Dendritic cell treated with granulocyte-macrophage colony-stimulating factor and Interleukin-4, amounts not matched to agents 40 ng/mL and 50 ng/mL, for 4 days (primary cell): ENCODE data around the gene CDK12.
"Not testable (repeated sequence)": the region's sequence is repeated elsewhere in the genome, so short reads cannot be mapped to it uniquely, and the experiment has no call there.

Experiments used
- H3K27ac Mint-ChIP-seq: one replicate; pipeline ENCODE4 v1.8.0; 2022; ENCODE audit warnings: mild to moderate bottlenecking, mixed read lengths
- H3K27me3 Mint-ChIP-seq: one replicate; pipeline ENCODE4 v1.8.0; 2022; ENCODE audit warnings: mild to moderate bottlenecking, mixed read lengths
- H3K36me3 Mint-ChIP-seq: one replicate; pipeline ENCODE4 v1.8.0; 2022; ENCODE audit warnings: low read depth, mixed read lengths
- H3K4me1 Mint-ChIP-seq: one replicate; pipeline ENCODE4 v1.8.0; 2022; ENCODE audit warnings: low read depth, mixed read lengths
- H3K4me3 Mint-ChIP-seq: one replicate; pipeline ENCODE4 v1.8.0; 2022; ENCODE audit warnings: mild to moderate bottlenecking, moderate library complexity, mixed read lengths
- H3K9me3 Mint-ChIP-seq: one replicate; pipeline ENCODE4 v1.8.0; 2022; ENCODE audit warnings: mixed read lengths
- intact Hi-C: fragments of 100-400 bp; cut with micrococcal nuclease; formaldehyde crosslinking; loops from one replicate; pipeline ENCODE4 v1.15.0; 2022

CDK12 gene

DNA sequence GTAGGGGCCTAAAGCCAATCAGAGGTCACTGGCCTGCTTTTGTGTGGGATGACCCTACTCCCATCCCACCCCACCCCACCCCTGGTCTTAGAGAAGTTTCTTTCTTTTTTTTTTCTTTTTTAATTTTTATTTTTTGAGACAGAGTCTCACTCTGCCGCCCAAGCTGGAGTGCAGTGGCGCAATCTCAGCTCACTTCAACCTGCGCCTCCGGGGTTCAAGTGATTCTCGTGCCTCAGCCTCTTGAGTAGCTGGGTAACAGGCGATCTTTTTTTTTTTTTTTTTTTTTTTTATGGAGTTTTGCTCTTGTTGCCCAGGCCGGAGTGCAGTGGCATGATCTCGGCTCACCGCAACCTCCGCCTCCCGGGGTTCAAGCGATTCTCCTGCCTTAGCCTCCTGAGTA is 83.1 kb downstream of the CDK12 start:
- H3K9me3 Mint-ChIP-seq, H3K27ac Mint-ChIP-seq, intact Hi-C loops, H3K27me3 Mint-ChIP-seq, H3K4me3 Mint-ChIP-seq: not testable (repeated sequence)
- peaks cover 56% of the 10 kb centered on the region for H3K36me3 Mint-ChIP-seq
- H3K4me1 Mint-ChIP-seq = peaks cover 17% of the 10 kb centered on the region

DNA sequence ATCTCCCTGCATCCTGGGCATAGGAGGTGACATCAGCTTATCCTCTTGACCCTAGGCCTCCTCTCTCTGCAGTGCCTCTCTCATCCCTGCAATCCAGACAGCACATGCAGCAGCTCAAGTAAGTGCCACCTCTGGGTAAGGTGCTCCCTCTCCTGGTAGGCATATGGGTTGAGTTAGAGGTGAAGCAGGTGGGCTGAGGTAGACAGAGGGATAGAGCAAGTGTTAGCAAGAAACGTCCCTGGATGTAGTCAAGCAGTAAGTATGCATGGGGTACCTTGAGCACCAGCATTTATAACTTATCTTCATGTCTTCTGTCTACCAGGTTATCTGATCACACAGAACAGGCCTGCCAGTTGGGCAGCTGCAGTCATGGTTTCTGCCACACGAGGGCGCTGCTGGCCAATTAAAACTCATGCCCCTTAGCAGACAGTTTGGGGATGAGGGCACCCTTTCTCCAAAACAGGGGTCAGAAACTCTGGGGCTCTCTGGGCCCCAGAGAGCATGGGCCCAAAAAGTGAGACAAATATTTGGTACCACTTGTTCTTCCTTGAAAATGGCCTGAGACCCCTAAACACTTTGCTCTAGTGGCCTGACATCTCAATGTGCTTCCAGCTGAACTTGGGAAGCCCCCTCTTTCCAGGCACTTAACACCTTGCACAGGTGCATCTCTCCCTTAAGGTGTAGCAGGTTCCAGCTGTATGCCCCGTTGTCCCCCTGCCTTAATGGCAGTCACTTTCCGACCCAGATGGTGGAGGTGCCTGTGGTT is 86.6 kb downstream of the CDK12 start:
- Mint-ChIP-seq H3K27me3 (no peaks in the 10 kb centered on the region), H3K4me1 (peaks cover 32% of the 10 kb centered on the region), H3K4me3 (no peak overlapping the region), H3K36me3 (peaks cover 73% of the 10 kb centered on the region), H3K9me3 (no peaks in the 10 kb centered on the region), H3K27ac (no peak overlapping the region)
- intact Hi-C loops = loop anchor here (1.0 kb wide), 1 partner anchor 75 kb away; no protein-coding TSS in a partner anchor

GRCh38 chr17:39548494-39549225 is 87.4 kb downstream of the CDK12 start:
- intact Hi-C loops = loop anchor here (1.0 kb wide), 1 partner anchor 75 kb away; no protein-coding TSS in a partner anchor
- H3K27me3 Mint-ChIP-seq = no peaks in the 10 kb centered on the region
- H3K4me1 Mint-ChIP-seq = peaks cover 39% of the 10 kb centered on the region
- H3K4me3 Mint-ChIP-seq = no peak overlapping the region
- no peak overlapping the region for H3K27ac Mint-ChIP-seq
- H3K9me3 Mint-ChIP-seq = no peaks in the 10 kb centered on the region
- peaks cover 81% of the 10 kb centered on the region for H3K36me3 Mint-ChIP-seq

- intact Hi-C loops = no loop called here
- peak overlapping the region; percentile 26 for H3K27ac Mint-ChIP-seq
- no peak overlapping the region for H3K4me3 Mint-ChIP-seq
- no peaks in the 10 kb centered on the region for H3K27me3 Mint-ChIP-seq
- H3K36me3 Mint-ChIP-seq = peaks cover 90% of the 10 kb centered on the region
- H3K9me3 Mint-ChIP-seq = no peaks in the 10 kb centered on the region
- H3K4me1 Mint-ChIP-seq = peaks cover 41% of the 10 kb centered on the region
Measured at GRCh38 chr17:39549747-39550573, 88.7 kb downstream of the CDK12 start.

DNA sequence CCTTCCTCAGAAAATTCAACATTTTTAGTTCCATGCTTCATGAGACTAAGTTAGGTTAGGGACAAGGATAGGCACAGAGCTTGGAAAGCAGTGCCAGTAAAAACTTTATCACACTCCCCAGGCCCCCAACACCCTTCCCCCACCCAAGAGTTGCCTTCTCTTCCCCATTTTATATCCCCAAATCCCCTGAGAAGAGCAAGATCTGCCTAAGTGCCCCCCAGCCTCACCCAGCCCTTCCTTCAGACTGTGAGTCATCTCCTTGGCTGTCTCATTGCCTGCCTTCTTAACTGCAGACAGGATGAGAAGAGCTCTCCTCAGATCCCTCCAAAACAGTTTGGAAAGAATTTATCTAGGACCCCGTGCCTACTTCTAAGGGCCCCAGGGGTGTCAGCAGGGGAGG is 90.6 kb downstream of the CDK12 start:
- peaks cover 41% of the 10 kb centered on the region for H3K4me1 Mint-ChIP-seq
- no peaks in the 10 kb centered on the region for H3K9me3 Mint-ChIP-seq
- intact Hi-C loops = no loop called here
- H3K36me3 Mint-ChIP-seq = peaks cover 90% of the 10 kb centered on the region
- H3K27me3 Mint-ChIP-seq = no peaks in the 10 kb centered on the region
- H3K27ac Mint-ChIP-seq = peak overlapping the region; percentile 21
- H3K4me3 Mint-ChIP-seq = no peak overlapping the region

DNA sequence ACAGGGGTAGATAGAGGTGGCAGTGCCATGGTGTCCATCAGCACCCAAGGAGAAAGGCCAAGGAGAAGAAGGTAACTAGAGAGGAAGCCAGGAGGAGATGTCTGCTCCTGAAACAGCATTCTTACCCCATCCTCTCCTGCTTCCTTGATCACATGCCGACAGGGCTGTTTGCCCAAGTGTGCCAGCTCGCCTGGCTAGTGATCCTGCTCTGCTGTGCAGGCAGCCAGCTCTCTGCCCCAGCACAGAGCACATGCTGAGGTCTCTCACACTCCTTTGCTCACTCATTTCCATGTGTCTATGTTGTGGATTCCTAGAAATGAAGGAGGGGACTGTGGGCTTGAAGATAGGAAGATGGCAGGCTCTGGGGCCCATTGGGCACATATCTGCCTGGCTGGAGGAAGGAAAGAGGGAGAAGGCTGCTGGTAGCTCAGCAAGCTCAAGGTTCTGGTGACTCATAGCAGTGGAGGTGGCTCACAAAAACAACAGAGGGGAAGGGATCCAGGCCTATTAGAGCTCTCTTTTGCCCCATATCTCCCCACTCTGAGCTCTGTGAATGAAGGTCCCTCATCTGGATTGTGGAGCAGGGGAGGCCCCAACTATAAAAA is 92.2 kb downstream of the CDK12 start:
- H3K9me3 Mint-ChIP-seq = no peaks in the 10 kb centered on the region
- H3K4me3 Mint-ChIP-seq = no peak overlapping the region
- H3K27me3 Mint-ChIP-seq = no peaks in the 10 kb centered on the region
- peaks cover 41% of the 10 kb centered on the region for H3K4me1 Mint-ChIP-seq
- intact Hi-C loops = no loop called here
- no peak overlapping the region for H3K27ac Mint-ChIP-seq
- H3K36me3 Mint-ChIP-seq = peaks cover 85% of the 10 kb centered on the region

GRCh38 chr17:39555368-39555767 is 94.1 kb downstream of the CDK12 start:
- intact Hi-C loops = no loop called here
- no peak overlapping the region for H3K4me3 Mint-ChIP-seq
- H3K27me3 Mint-ChIP-seq = no peaks in the 10 kb centered on the region
- H3K36me3 Mint-ChIP-seq = peaks cover 79% of the 10 kb centered on the region
- no peaks in the 10 kb centered on the region for H3K9me3 Mint-ChIP-seq
- no peak overlapping the region for H3K27ac Mint-ChIP-seq
- peaks cover 29% of the 10 kb centered on the region for H3K4me1 Mint-ChIP-seq

DNA sequence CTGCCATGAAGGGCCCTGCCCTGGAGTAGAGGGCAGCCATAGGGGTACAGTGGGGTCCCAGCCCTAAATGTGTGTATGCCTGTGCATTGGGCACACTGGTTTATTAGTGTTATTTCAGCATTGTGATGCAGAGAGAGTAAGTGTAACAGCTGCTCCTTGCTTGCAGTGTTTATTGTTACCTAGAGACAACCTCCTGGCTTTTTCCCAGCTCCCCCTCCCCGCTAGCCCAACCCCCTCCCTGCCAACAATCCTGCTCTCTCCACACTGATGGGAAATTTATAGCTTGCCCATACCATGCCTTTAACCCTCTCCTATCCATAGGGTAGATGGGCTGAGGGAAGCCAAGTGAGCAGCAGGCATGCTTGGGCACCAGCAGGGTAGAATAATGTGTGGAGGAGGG is 95.1 kb downstream of the CDK12 start:
- H3K4me3 Mint-ChIP-seq = no peak overlapping the region
- intact Hi-C loops = no loop called here
- peaks cover 19% of the 10 kb centered on the region for H3K4me1 Mint-ChIP-seq
- H3K9me3 Mint-ChIP-seq = no peaks in the 10 kb centered on the region
- peaks cover 88% of the 10 kb centered on the region for H3K36me3 Mint-ChIP-seq
- no peak overlapping the region for H3K27ac Mint-ChIP-seq
- H3K27me3 Mint-ChIP-seq = no peaks in the 10 kb centered on the region

- H3K4me1 Mint-ChIP-seq = peaks cover 15% of the 10 kb centered on the region
- intact Hi-C loops = no loop called here
- H3K27ac Mint-ChIP-seq = no peak overlapping the region
- H3K4me3 Mint-ChIP-seq = no peak overlapping the region
- H3K36me3 Mint-ChIP-seq = peaks cover 82% of the 10 kb centered on the region
- no peaks in the 10 kb centered on the region for H3K27me3 Mint-ChIP-seq
- no peaks in the 10 kb centered on the region for H3K9me3 Mint-ChIP-seq
Measured at GRCh38 chr17:39562395-39562794, 101.1 kb downstream of the CDK12 start.

- intact Hi-C loops = no loop called here
- Mint-ChIP-seq H3K36me3 (peaks cover 82% of the 10 kb centered on the region), H3K9me3 (no peaks in the 10 kb centered on the region), H3K4me3 (no peak overlapping the region), H3K27me3 (no peaks in the 10 kb centered on the region), H3K4me1 (peaks cover 20% of the 10 kb centered on the region), H3K27ac (no peak overlapping the region)
Measured at GRCh38 chr17:39562976-39563375, 101.7 kb downstream of the CDK12 start.

- intact Hi-C loops = no loop called here
- Mint-ChIP-seq H3K27me3 (no peaks in the 10 kb centered on the region), H3K4me1 (peaks cover 25% of the 10 kb centered on the region), H3K27ac (no peak overlapping the region), H3K36me3 (peaks cover 87% of the 10 kb centered on the region), H3K9me3 (no peaks in the 10 kb centered on the region), H3K4me3 (no peak overlapping the region)
Measured at GRCh38 chr17:39563476-39563875, 102.2 kb downstream of the CDK12 start.

GRCh38 chr17:39564211-39564848 is 103.0 kb downstream of the CDK12 start:
- Mint-ChIP-seq H3K36me3 (peaks cover 85% of the 10 kb centered on the region), H3K4me1 (peaks cover 34% of the 10 kb centered on the region), H3K9me3 (no peaks in the 10 kb centered on the region), H3K4me3 (no peak overlapping the region), H3K27me3 (no peaks in the 10 kb centered on the region), H3K27ac (no peak overlapping the region)
- intact Hi-C loops = no loop called here

- no peak overlapping the region for H3K4me3 Mint-ChIP-seq
- intact Hi-C loops = no loop called here
- peaks cover 80% of the 10 kb centered on the region for H3K36me3 Mint-ChIP-seq
- no peak overlapping the region for H3K27ac Mint-ChIP-seq
- peaks cover 2% of the 10 kb centered on the region for H3K27me3 Mint-ChIP-seq
- peaks cover 5% of the 10 kb centered on the region for H3K9me3 Mint-ChIP-seq
- peaks cover 53% of the 10 kb centered on the region for H3K4me1 Mint-ChIP-seq
Measured at GRCh38 chr17:39566094-39566850, 105.0 kb downstream of the CDK12 start.
